Hepatic stellate cell (primary cell): ENCODE results near the gene VNN1.
"Not testable (repeated sequence)": the region's sequence is repeated elsewhere in the genome, so short reads cannot be mapped to it uniquely, and the experiment has no call there.

Experiments
- DNase-seq: peaks from one replicate; pipeline ENCODE4 v3.0.0; 2011; ENCODE audit warnings: low spot score

VNN1 gene

GRCh38 chr6:132719736-132720448 is 6.0 kb upstream of the VNN1 start:
- no peak for DNase-seq

DNA sequence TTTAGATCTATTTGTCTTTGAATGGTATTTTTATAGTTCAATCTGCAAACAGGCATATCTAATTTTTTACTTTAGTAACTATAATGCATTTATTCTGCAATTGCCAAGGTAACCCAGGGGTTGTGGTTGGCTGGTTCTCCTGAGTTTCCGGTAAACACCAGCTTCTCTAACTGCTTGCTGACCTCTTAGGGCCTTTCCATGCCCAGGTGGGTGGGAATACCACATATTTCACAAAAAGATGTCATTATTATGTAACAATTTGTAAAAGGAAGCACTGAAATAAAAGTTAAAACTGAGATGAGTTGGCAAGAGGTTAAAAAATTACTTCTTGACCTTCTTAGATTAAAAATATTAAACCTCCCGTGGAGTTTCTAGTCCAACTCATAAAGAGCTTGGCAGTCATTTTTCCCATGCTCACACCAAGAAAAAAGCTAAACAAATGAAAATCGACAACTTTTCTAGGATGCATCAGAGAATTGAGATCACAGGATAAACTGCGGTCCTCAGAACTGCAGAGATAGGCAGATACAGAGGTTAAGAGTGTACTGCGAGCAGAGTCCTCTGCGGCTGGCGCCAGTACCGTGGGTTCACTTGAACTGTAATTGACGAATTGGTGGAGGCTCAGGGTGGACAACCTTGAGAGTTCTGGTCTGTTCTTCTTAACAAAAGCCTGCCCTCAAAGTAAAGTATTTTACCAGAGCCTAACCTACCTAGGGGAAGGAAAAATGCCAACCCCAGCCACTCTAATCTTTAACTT is 2.2 kb upstream of the VNN1 start:
- no peak for DNase-seq

- peak; percentile 28 for DNase-seq
Observed at GRCh38 chr6:132715204-132715603, 1.3 kb upstream of the VNN1 start.

DNA sequence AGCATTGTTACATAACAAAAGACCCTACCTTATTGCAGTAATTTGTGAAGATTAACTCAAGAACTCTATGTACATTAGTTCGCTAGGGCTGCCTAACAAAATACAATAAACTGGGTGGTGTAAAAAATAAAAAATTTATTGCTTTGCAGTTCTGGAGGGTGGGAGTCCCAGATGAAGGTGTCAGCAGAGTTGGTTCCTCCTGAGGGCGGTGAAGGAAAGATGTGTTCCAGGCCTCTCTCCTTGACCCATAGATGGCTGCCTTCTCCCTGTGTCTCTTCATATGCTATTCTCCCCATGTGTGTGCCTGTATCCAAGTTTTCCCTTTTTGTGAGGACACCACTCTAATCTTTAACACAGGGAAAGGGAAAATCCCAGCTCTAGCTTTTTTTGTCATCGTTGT is 305 bp upstream of the VNN1 start:
- no peak for DNase-seq

- DNase-seq: peak; percentile 8
Observed at GRCh38 chr6:132712366-132712765, 1.5 kb downstream of the VNN1 start.

GRCh38 chr6:132708771-132709170 is 5.1 kb downstream of the VNN1 start:
- no peak for DNase-seq

DNA sequence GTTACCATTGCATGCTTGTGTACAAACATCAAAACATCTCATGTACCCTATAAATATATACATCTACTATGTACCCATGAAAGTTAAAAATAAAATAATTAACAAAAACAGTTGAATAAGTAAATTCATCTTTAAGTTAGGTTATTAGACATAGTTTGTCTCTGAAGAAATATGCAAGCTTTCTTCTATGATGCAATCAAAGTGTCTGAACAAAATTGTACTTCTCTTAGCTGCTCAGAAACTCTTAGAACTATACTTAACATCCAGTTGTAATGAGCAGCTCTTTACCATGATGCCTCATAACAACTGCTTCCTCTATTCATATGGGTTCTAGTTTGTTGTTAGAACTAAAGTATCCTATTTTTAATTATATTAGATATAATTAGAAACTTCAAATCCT is 5.9 kb downstream of the VNN1 start:
- DNase-seq: no peak

DNA sequence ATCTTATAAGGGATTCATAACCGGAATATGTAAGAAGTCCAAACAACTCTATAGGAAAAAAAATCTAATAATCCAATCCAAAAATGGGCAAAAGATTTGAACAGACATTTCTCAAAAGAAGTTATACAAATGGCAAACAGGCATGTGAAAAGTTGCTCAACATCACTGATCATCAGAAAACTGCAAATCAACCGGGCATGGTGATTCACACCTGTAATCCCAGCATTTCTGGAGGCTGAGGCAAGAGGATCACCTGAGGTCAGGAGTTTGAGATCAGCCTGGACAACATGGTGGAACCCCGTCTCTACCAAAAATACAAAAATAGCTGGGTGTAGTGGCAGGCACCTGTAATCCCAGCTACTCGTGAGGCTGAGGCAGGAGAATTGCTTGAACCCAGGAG is 7.1 kb downstream of the VNN1 start:
- DNase-seq: not testable (repeated sequence)

DNA sequence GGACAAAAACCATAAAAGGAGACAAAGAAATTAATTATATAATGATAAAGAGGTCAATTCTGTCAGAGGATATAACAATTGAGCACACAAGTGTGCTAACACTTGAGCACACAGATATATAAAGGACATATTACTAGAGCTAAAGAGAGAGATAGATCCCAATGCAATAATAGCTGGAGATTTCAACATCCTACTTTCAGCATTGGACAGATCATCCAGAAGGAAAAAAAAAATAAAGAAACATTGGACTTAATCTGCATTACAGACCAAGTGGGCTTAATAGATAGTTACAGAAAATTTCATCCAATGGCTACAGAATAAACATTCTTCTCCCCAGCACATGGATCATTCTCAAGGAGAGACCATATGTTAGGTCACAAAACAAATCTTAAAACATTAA is 9.9 kb downstream of the VNN1 start:
- DNase-seq: no peak

- DNase-seq: no peak
Observed at GRCh38 chr6:132698608-132699007, 15.2 kb downstream of the VNN1 start.

- DNase-seq: no peak
Observed at GRCh38 chr6:132695773-132696172, 18.1 kb downstream of the VNN1 start.

DNA sequence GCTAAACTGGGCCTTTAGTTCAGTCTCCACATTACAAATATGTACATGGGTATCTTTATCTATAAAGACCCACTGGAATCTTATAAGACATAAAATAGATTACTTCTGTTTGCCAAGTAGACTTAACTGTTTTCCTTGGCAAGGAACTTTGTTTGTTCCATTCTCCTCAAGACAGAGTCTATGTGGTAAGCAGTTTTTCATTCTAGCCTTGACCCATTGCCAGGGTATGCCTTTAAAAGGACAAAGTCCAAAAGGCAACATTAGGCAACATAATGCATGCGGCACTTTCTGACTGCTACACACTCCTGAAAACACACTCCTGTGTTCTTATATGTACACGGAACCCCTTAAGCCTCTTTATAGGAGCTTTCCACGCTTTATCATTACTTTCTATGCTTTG is 20.4 kb downstream of the VNN1 start:
- no peak for DNase-seq

GRCh38 chr6:132690678-132691077 is 23.2 kb downstream of the VNN1 start:
- DNase-seq: no peak

- DNase-seq: no peak
Observed at GRCh38 chr6:132687306-132687705, 26.5 kb downstream of the VNN1 start.

DNA sequence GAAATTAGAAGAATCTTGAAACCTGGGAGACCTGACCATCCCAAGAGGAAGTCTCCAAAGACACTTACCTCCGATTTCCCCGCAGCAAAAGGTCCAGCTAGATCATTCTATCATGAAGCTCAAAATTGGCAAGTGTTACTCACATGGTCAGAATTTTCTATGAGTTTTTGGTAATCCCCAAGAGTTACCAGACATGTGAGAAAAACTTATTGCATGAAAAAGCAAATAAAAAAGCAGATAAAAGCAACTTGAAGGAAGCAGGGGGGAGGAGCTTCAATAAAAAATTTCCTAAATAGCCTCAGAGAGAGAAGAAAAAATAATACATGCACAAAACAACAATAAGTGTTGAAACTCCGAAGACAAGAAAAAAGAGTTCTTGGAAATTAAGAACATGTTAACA is 27.3 kb downstream of the VNN1 start:
- DNase-seq: no peak

GRCh38 chr6:132685009-132685408 is 28.8 kb downstream of the VNN1 start:
- no peak for DNase-seq

- DNase-seq: no peak
Observed at GRCh38 chr6:132684272-132684671, 29.6 kb downstream of the VNN1 start.

- DNase-seq: no peak
Observed at GRCh38 chr6:132683543-132683942, 30.3 kb downstream of the VNN1 start.

DNA sequence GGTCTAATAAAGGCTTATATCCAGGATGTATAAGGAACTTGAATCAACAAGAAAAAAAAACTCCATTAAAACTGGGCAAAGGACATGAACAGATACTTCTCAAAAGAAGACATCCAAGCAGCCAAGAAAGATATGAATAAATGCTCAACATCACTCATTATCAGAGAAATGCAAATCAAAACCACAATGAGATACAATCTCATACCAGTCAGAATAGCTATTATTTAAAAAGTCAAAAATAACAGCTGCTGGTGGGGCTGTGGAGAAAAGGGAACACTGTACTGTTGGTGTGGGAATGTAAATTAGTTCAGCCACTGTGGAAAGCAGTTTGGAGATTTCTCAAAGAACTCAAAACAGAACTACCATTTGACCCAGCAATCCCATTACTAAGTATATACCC is 34.8 kb downstream of the VNN1 start:
- not testable (repeated sequence) for DNase-seq

GRCh38 chr6:132675749-132676148 is 38.1 kb downstream of the VNN1 start:
- DNase-seq: no peak

- DNase-seq: no peak
Observed at GRCh38 chr6:132675002-132675401, 38.9 kb downstream of the VNN1 start.

GRCh38 chr6:132673376-132674094 is 40.3 kb downstream of the VNN1 start:
- no peak for DNase-seq

- DNase-seq: no peak
Observed at GRCh38 chr6:132671295-132671694, 42.6 kb downstream of the VNN1 start.
